ENCODE results near the gene VCAM1. TPM values are rescaled to one million over a fixed set of nuclear protein-coding genes. Genes with fewer than 3 reads are reported as not detected.

VCAM1 gene
- polyA plus RNA-seq, 2 of the 4 experiments (the other 2 are of a cell fraction) = 0.04 TPM; not detected in 1

GRCh38 chr1:100704473-100704872, 15.1 kb upstream of the VCAM1 start:
- H3K4me1 ChIP-seq = no peaks in the 10 kb centered on the region
- no peak for FAIRE-seq
- ChIA-PET POLR2A (no interaction called here), CTCF (no interaction called here)
- H3K4me2 ChIP-seq = no peak overlapping the region
- TF ChIP-seq HDAC2 (IDR thresholded peaks at IDR 0.05) (no peak), NFE2L2 (conservative IDR thresholded peaks at IDR 0.05; ENCODE audit: low read length) (no peak), TFCP2L1 (CRISPR knock-in tag; IDR thresholded peaks at IDR 0.05) (no peak), KDM5A (IDR thresholded peaks at IDR 0.05) (no peak), HMGXB4 (CRISPR knock-in tag; IDR thresholded peaks at IDR 0.05; ENCODE audit: borderline replicate concordance) (no peak), CBX8 (IDR thresholded peaks at IDR 0.05) (no peak)
- H3K9me3 ChIP-seq = no peaks in the 10 kb centered on the region
- no peak for ATAC-seq
- no peak overlapping the region for H3K27ac ChIP-seq
- no peak for DNase-seq (ENCODE audit: low read depth in 1 of 2, low spot score in 1 of 2)
- 53% methylated on average over 3 of the region's 3 CpGs for WGBS (ENCODE audit: missing lambda C conversion rate)
- no peak overlapping the region for H3K4me3 ChIP-seq

- ChIA-PET POLR2A (no interaction called here), CTCF (no interaction called here)
- TF ChIP-seq TP53 (CRISPR knock-in tag; IDR thresholded peaks at IDR 0.05) = no peak
- no peak for TF ChIP-seq CHD2 (IDR thresholded peaks at IDR 0.05; ENCODE audit: low read length, partially characterized antibody)
- TF ChIP-seq ZC3H11A (IDR thresholded peaks at IDR 0.05) = no peak
- TF ChIP-seq BCL3 (IDR thresholded peaks at IDR 0.05) = no peak
- no peak for TF ChIP-seq MAZ (IDR thresholded peaks at IDR 0.05; ENCODE audit: borderline replicate concordance, low read depth, low read length)
- TF ChIP-seq CEBPB (IDR thresholded peaks at IDR 0.05) = no peak
- TF ChIP-seq HOXB13 (CRISPR knock-in tag; IDR thresholded peaks at IDR 0.05; ENCODE audit: low read depth) = no peak
- TF ChIP-seq FOSL2 (IDR thresholded peaks at IDR 0.05) = no peak
- TF ChIP-seq FOSL2 (CRISPR knock-in tag; IDR thresholded peaks at IDR 0.05) = no peak
- no peak for TF ChIP-seq MYC (IDR thresholded peaks at IDR 0.05; ENCODE audit: borderline replicate concordance, low read length)
- TF ChIP-seq BHLHE40 (IDR thresholded peaks at IDR 0.05; ENCODE audit: low read depth, low read length) = no peak
- TF ChIP-seq ESRRA (IDR thresholded peaks at IDR 0.05; ENCODE audit: borderline replicate concordance, low read length) = no peak
- no peak for TF ChIP-seq KDM5A (IDR thresholded peaks at IDR 0.05)
- TF ChIP-seq SMC3 (IDR thresholded peaks at IDR 0.05) = no peak
- no peak for FAIRE-seq
- Histone ChIP-seq H3K4me1 (peaks cover 1% of the 10 kb centered on the region; the same call in 1 of the 3 replicates), H3K27ac (no peak overlapping the region), H3K4me2 (no peak overlapping the region), H3K4me3 (no peak overlapping the region), H3K9me3 (no peaks in the 10 kb centered on the region)
- ATAC-seq = no peak
- no peak for DNase-seq (ENCODE audit: low read depth in 1 of 2, low spot score in 1 of 2)
- WGBS (ENCODE audit: missing lambda C conversion rate) = 50% methylated on average over 1 of the region's 1 CpG
Observed at GRCh38 chr1:100706296-100706695, 13.2 kb upstream of the VCAM1 start.

- ATAC-seq (no peak), FAIRE-seq (no peak), DNase-seq (ENCODE audit: low read depth in 1 of 2, low spot score in 1 of 2) (no peak)
- TF ChIP-seq EP300 (IDR thresholded peaks at IDR 0.05) (no peak), ZC3H11A (IDR thresholded peaks at IDR 0.05) (no peak), E2F6 (IDR thresholded peaks at IDR 0.05; ENCODE audit: borderline replicate concordance, low read depth) (no peak), KDM5A (IDR thresholded peaks at IDR 0.05) (no peak), ZSCAN20 (CRISPR knock-in tag; IDR thresholded peaks at IDR 0.05) (no peak), FOSL2 (IDR thresholded peaks at IDR 0.05) (no peak), FOSL2 (CRISPR knock-in tag; IDR thresholded peaks at IDR 0.05) (no peak), HOXB13 (CRISPR knock-in tag; IDR thresholded peaks at IDR 0.05; ENCODE audit: low read depth) (no peak), CHD2 (IDR thresholded peaks at IDR 0.05; ENCODE audit: low read length, partially characterized antibody) (no peak), RAD21 (conservative IDR thresholded peaks at IDR 0.05 in 1 of 2, IDR thresholded peaks at IDR 0.05 in 1 of 2) (no peak), ZFP36 (IDR thresholded peaks at IDR 0.05; ENCODE audit: borderline replicate concordance, partially characterized antibody) (no peak), TFCP2L1 (CRISPR knock-in tag; IDR thresholded peaks at IDR 0.05) (no peak), TP53 (CRISPR knock-in tag; IDR thresholded peaks at IDR 0.05) (no peak), CTCF (IDR thresholded peaks at IDR 0.05) (no peak), ESRRA (IDR thresholded peaks at IDR 0.05; ENCODE audit: borderline replicate concordance, low read length) (no peak), GATA3 (IDR thresholded peaks at IDR 0.05; ENCODE audit: borderline replicate concordance) (no peak), POLR2AphosphoS2 (conservative IDR thresholded peaks at IDR 0.05; ENCODE audit: low read length) (no peak), CBX2 (IDR thresholded peaks at IDR 0.05; ENCODE audit: borderline replicate concordance, low read depth) (no peak), HOXA7 (CRISPR knock-in tag; IDR thresholded peaks at IDR 0.05) (no peak)
- ChIA-PET CTCF (no interaction called here), POLR2A (no interaction called here)
- no peak overlapping the region for H3K4me3 ChIP-seq
- WGBS (ENCODE audit: missing lambda C conversion rate) = 89% methylated on average over 1 of the region's 1 CpG
- no peak overlapping the region for H3K27ac ChIP-seq
- peaks cover 6% of the 10 kb centered on the region; the same call in 1 of the 3 replicates for H3K4me1 ChIP-seq
- H3K9me3 ChIP-seq = no peaks in the 10 kb centered on the region
- H3K4me2 ChIP-seq = no peak overlapping the region
Observed at GRCh38 chr1:100706856-100707255, 12.7 kb upstream of the VCAM1 start.

Measured in A549 (cell line).